ENCODE results near the gene LGALS7. TPM values are rescaled to one million over a fixed set of nuclear protein-coding genes. Genes with fewer than 3 reads are reported as not detected.
A peak's percentile ranks its signal among the peaks of the same experiment; 100 is the strongest.

The LGALS7 gene
- total RNA-seq, 1 donor from 2014 or later, result not detected

- Mint-ChIP-seq H3K27me3 (peaks cover 9% of the 10 kb centered on the region), H3K9me3 (no peaks in the 10 kb centered on the region), H3K27ac (peak overlapping the region; percentile 81), H3K36me3 (ENCODE audit: low read depth) (peaks cover 12% of the 10 kb centered on the region), H3K4me3 (peak overlapping the region; percentile 73), H3K4me1 (peaks cover 41% of the 10 kb centered on the region)
- intact Hi-C loops (cut with micrococcal nuclease), result loop anchor here (2.0 to 5.0 kb wide), 3 partner anchors 77 to 196 kb away; partner anchors contain the start of genes ECH1, MRPS12 and SARS2
- DNase-seq, result peak; percentile 84
These were observed 38.7 kb downstream of the LGALS7 start for GRCh38 chr19:38734426-38735256.

- H3K9me3 Mint-ChIP-seq, result no peaks in the 10 kb centered on the region
- peaks cover 42% of the 10 kb centered on the region for H3K4me1 Mint-ChIP-seq
- intact Hi-C loops (cut with micrococcal nuclease), result loop anchor here (2.0 to 5.0 kb wide), 3 partner anchors 77 to 197 kb away; partner anchors contain the start of genes ECH1, MRPS12 and SARS2
- peak overlapping the region; percentile 73 for H3K4me3 Mint-ChIP-seq
- H3K36me3 Mint-ChIP-seq (ENCODE audit: low read depth), result peaks cover 14% of the 10 kb centered on the region
- H3K27ac Mint-ChIP-seq, result peak overlapping the region; percentile 81
- DNase-seq, result no peak
- peaks cover 9% of the 10 kb centered on the region for H3K27me3 Mint-ChIP-seq
These were observed 39.2 kb downstream of the LGALS7 start for GRCh38 chr19:38734176-38734425.

DNA sequence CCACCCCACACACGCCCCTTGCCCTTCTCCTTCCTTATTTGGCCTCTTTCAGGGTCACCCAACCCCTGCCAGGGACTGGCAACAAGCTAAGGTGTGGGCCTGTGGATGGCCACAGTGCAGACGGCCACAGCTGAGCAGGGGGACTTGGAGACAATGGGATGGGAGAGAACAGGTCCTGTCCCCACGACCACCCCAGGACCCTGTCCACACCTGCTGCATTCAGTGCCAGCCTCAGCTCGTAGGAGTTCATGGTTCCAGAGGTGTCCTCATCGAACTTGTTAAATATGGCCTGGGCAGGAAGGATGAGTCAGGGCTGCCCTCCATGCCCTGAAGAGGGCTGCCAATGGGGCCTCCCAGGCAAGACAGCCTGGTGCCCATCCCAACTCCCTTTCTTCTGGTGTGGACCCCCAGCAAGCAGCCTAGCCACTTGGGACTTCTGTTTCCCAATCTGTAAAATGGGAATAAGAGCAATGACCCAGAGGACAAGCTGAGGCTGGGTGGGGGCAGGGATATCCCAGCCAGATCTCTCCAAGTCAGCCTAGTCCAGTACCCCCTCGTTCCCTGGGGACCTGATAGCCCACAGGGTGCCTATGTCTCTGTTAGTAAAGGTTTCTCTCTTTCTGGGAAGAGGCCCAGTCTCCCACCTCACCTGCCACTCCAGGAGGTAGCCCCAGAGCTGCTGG, 39.7 kb downstream of the LGALS7 start:
- H3K27ac Mint-ChIP-seq, result peak overlapping the region; percentile 81
- peaks cover 40% of the 10 kb centered on the region for H3K4me1 Mint-ChIP-seq
- peaks cover 9% of the 10 kb centered on the region for H3K27me3 Mint-ChIP-seq
- H3K9me3 Mint-ChIP-seq, result no peaks in the 10 kb centered on the region
- intact Hi-C loops (cut with micrococcal nuclease), result loop anchor here (2.0 to 5.0 kb wide), 3 partner anchors 76 to 197 kb away; partner anchors contain the start of genes ECH1, MRPS12 and SARS2
- H3K4me3 Mint-ChIP-seq, result peak overlapping the region; percentile 73
- DNase-seq, result peak; percentile 63
- peaks cover 14% of the 10 kb centered on the region for H3K36me3 Mint-ChIP-seq (ENCODE audit: low read depth)

GRCh38 chr19:38733241-38733492, 40.1 kb downstream of the LGALS7 start:
- H3K36me3 Mint-ChIP-seq (ENCODE audit: low read depth), result peaks cover 17% of the 10 kb centered on the region
- DNase-seq, result no peak
- peaks cover 38% of the 10 kb centered on the region for H3K4me1 Mint-ChIP-seq
- peak overlapping the region; percentile 66 for H3K27ac Mint-ChIP-seq
- intact Hi-C loops (cut with micrococcal nuclease), result loop anchor here (5.0 kb wide), 2 partner anchors 76 to 99 kb away; partner anchors contain the start of gene ECH1
- H3K27me3 Mint-ChIP-seq, result peaks cover 7% of the 10 kb centered on the region
- no peak overlapping the region for H3K4me3 Mint-ChIP-seq
- no peaks in the 10 kb centered on the region for H3K9me3 Mint-ChIP-seq

- H3K9me3 Mint-ChIP-seq, result no peaks in the 10 kb centered on the region
- DNase-seq, result no peak
- intact Hi-C loops (cut with micrococcal nuclease), result loop anchor here (5.0 kb wide), 2 partner anchors 74 to 101 kb away; partner anchors contain the start of gene ECH1
- peaks cover 26% of the 10 kb centered on the region for H3K36me3 Mint-ChIP-seq (ENCODE audit: low read depth)
- peak overlapping the region; percentile 5 for H3K27ac Mint-ChIP-seq
- H3K4me1 Mint-ChIP-seq, result peaks cover 35% of the 10 kb centered on the region
- H3K27me3 Mint-ChIP-seq, result peaks cover 2% of the 10 kb centered on the region
- H3K4me3 Mint-ChIP-seq, result no peak overlapping the region
These were observed 41.5 kb downstream of the LGALS7 start for GRCh38 chr19:38731654-38732301.

DNA sequence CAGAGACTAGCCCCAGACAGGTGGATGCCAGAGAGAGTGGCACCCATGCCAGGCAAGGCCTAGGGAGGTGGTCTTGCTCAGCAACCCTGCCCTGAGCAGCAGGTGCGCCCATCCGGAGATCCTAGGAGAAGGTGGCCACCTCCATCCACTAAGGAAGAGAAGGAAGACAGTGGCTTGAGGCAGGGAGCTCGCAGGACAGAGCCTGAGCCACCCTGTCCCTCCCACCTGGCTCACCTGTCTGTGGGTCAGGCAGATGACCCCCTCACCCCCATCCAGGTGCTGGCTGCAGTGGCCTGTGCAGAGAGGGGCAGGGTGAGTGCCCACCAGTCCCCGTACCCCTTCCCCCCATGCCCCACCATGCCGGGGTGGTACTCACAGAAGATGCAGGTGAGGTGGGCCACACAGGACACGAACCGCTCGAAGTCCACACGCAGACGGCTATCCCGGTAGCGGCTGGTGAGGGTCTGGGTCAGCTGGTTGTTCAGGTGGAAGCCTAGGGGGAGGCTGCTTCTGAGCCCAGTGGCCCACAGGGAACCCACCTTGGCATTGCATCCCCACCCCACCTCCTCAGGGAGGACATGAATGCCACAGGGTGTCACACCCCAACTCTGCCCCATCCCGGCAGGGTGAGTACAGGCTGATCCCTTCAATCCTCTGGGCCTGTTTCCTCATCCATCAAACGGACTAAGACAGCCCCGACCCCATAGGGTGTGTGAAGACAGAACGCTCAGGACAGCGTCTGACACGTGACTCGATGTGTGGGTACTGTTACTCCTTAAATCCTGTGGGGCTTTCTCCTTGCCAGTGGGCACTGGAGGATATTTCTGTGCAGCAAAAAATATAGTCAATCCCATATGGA, 42.4 kb downstream of the LGALS7 start:
- Mint-ChIP-seq H3K9me3 (no peaks in the 10 kb centered on the region), H3K36me3 (ENCODE audit: low read depth) (peaks cover 33% of the 10 kb centered on the region), H3K27ac (peak overlapping the region; percentile 5), H3K4me1 (peaks cover 37% of the 10 kb centered on the region), H3K27me3 (no peaks in the 10 kb centered on the region), H3K4me3 (no peak overlapping the region)
- intact Hi-C loops (cut with micrococcal nuclease), result loop anchor here (5.0 kb wide), 2 partner anchors 74 to 101 kb away; partner anchors contain the start of gene ECH1
- no peak for DNase-seq

DNA sequence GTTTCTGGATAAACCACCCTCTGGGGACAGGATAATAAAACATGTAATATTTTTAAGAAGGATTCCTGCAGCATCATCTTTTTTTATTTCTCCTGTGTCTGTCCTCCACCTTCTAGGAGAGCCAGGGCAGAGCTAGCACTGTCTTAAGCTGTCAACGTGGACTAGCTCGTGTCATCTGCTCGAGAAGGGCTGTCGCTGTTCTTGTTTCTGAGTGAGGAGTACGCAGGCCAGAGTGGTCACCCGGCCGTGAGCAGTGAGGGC, 42.9 kb downstream of the LGALS7 start:
- peaks cover 37% of the 10 kb centered on the region for H3K4me1 Mint-ChIP-seq

DNA sequence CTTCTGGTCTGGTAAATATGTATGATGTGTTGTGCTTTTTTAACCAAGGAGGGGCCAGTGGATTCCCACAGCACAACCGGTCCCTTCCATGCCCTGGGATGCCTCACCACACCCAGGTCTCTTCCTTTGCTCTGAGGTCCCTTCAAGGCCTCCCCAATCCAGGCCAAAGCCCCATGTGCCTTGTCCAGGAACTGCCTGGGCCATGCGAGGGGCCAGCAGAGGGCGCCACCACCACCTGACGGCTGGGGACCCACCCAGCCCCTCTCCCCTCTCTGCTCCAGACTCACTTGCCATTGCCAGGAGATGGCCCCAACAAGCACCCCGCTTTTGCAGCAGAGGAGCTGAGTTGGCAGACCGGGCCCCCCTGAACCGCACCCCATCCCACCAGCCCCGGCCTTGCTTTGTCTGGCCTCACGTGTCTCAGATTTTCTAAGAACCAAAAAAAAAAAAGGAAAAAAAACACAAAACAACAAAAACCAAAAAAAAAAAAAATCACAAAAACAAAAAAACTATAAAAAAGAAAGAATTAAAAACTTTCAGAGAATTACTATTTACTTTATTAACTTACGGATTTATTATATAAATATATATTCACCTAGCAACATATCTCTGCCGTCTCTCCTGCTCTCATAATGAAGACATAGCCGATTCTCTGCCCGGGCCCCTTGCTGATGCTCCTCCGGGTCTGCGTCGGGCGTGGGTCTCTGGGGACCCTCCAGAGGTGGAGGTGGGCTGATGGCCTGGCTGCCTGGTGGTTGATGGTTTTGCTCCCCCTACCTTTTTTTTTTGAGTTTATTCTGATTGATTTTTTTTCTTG, 43.5 kb downstream of the LGALS7 start:
- Mint-ChIP-seq H3K4me3 (no peak overlapping the region), H3K9me3 (no peaks in the 10 kb centered on the region), H3K27me3 (no peaks in the 10 kb centered on the region), H3K36me3 (ENCODE audit: low read depth) (peaks cover 35% of the 10 kb centered on the region), H3K4me1 (peaks cover 31% of the 10 kb centered on the region), H3K27ac (peak overlapping the region; percentile 63)
- intact Hi-C loops (cut with micrococcal nuclease), result loop anchor here (5.0 kb wide), 2 partner anchors 73 to 102 kb away; partner anchors contain the start of gene ECH1
- DNase-seq, result peak; percentile 94

More for the DNA sequence above, 42.9 kb downstream of the LGALS7 start:
- Mint-ChIP-seq H3K27me3 (no peaks in the 10 kb centered on the region), H3K27ac (no peak overlapping the region), H3K36me3 (ENCODE audit: low read depth) (peaks cover 33% of the 10 kb centered on the region), H3K4me3 (no peak overlapping the region), H3K9me3 (no peaks in the 10 kb centered on the region)
- DNase-seq, result no peak
- intact Hi-C loops (cut with micrococcal nuclease), result loop anchor here (5.0 kb wide), 2 partner anchors 73 to 102 kb away; partner anchors contain the start of gene ECH1

- H3K27me3 Mint-ChIP-seq, result no peaks in the 10 kb centered on the region
These were observed 44.4 kb downstream of the LGALS7 start for GRCh38 chr19:38728752-38729541.

DNA sequence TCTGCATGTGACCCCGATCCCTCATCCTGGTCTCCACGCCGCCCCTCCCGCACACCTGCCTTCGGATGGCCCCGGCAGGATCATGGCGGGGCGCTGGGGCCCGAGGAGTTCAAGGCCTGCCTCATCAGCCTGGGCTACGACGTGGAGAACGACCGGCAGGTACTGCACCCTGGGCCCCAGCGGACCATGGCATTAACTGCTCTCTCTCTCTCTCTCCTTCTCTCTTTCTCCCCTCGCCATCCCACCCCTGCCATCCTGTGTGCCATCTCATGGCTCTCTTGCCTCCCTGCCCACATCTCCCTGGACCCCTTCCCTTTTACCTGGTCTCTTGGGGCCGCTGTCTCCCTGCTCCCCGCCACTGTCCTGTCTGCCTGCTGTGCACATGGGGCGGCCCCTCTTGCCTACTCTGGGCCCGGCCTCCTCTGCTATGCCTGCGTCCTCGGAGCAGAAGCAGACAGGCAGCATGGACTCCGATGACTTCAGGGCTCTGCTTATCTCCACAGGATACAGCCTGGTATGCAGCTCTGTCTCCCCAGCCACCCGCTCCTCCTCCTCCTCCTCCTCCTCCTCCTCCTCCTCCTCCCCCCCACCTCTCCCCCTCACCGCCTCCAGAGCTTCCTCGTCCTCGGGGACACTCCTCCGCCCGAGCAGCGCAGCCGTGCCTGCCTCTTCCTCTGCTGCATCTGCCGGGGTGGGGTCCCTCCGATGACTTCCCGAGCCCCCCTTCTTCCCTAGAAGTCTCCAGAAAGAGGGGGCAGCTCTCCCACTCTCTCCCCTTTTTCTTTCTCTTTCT, 45.3 kb downstream of the LGALS7 start:
- H3K9me3 Mint-ChIP-seq, result no peaks in the 10 kb centered on the region
- peaks cover 16% of the 10 kb centered on the region for H3K4me1 Mint-ChIP-seq
- no peak for DNase-seq
- peaks cover 40% of the 10 kb centered on the region for H3K36me3 Mint-ChIP-seq (ENCODE audit: low read depth)
- no peak overlapping the region for H3K27ac Mint-ChIP-seq
- H3K4me3 Mint-ChIP-seq, result no peak overlapping the region
- H3K27me3 Mint-ChIP-seq, result no peaks in the 10 kb centered on the region
- intact Hi-C loops (cut with micrococcal nuclease), result no loop called here

More at GRCh38 chr19:38728752-38729541, 44.4 kb downstream of the LGALS7 start:
- Mint-ChIP-seq H3K4me1 (peaks cover 23% of the 10 kb centered on the region), H3K4me3 (no peak overlapping the region), H3K27ac (no peak overlapping the region), H3K36me3 (ENCODE audit: low read depth) (peaks cover 40% of the 10 kb centered on the region), H3K9me3 (no peaks in the 10 kb centered on the region)
- DNase-seq, result no peak
- intact Hi-C loops (cut with micrococcal nuclease), result no loop called here

DNA sequence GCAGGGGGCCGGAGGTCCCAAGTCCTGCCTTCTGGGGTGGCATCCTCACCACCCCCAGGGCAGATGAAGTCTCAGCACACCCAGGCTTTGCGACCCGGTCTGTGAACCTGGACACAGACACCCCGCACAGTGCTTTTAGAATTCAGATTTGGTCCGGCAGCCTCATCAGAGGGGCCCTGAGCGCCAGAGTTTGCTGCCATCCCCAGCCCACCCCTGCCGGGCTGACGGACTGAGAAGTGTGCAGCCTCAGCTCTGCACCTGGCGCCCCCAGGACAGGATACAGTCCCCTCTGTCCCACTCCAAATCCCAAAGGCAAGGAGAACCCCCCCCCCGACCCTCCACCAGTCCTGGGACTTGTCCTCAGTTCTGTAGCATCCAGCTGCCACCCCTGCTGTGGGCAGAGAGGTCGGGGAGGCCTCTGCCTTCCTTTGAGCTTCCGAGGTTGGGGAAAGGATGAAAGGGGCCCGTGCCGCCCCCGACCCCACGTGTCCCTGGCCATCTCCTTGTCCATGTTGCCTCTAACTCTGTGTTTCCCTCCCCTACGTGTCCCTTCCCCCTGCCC, 45.9 kb downstream of the LGALS7 start:
- H3K9me3 Mint-ChIP-seq, result no peaks in the 10 kb centered on the region
- intact Hi-C loops (cut with micrococcal nuclease), result no loop called here
- H3K36me3 Mint-ChIP-seq (ENCODE audit: low read depth), result peaks cover 34% of the 10 kb centered on the region
- H3K27me3 Mint-ChIP-seq, result no peaks in the 10 kb centered on the region
- H3K4me1 Mint-ChIP-seq, result peaks cover 11% of the 10 kb centered on the region
- H3K4me3 Mint-ChIP-seq, result no peak overlapping the region
- no peak overlapping the region for H3K27ac Mint-ChIP-seq
- DNase-seq, result no peak
